HG03571 (cell line): Measurements from ENCODE around the gene MEGF10.
"Not testable (repeated sequence)": the region's sequence is repeated elsewhere in the genome, so short reads cannot be mapped to it uniquely, and the experiment has no call there.

Experiments
- ATAC-seq: cut with Tn5 transposase; IDR thresholded peaks from one replicate; pipeline ENCODE4 v1.9.1; 2021; ENCODE audit not compliant: unreplicated experiment

Gene MEGF10

GRCh38 chr5:127297348-127298035 is 6.9 kb downstream of the MEGF10 start:
- no peak for ATAC-seq

- no peak for ATAC-seq
Measured at GRCh38 chr5:127298036-127298429, 7.4 kb downstream of the MEGF10 start.

GRCh38 chr5:127298656-127299055 is 8.1 kb downstream of the MEGF10 start:
- no peak for ATAC-seq

- no peak for ATAC-seq
Measured at GRCh38 chr5:127299678-127300077, 9.1 kb downstream of the MEGF10 start.

- ATAC-seq = no peak
Measured at GRCh38 chr5:127302509-127302908, 11.9 kb downstream of the MEGF10 start.

GRCh38 chr5:127303404-127303803 is 12.8 kb downstream of the MEGF10 start:
- ATAC-seq = no peak

GRCh38 chr5:127305493-127305892 is 14.9 kb downstream of the MEGF10 start:
- ATAC-seq = no peak

GRCh38 chr5:127306036-127306435 is 15.4 kb downstream of the MEGF10 start:
- no peak for ATAC-seq

- no peak for ATAC-seq
Measured at GRCh38 chr5:127306647-127307046, 16.1 kb downstream of the MEGF10 start.

GRCh38 chr5:127307868-127308267 is 17.3 kb downstream of the MEGF10 start:
- no peak for ATAC-seq

- not testable (repeated sequence) for ATAC-seq
Measured at GRCh38 chr5:127308325-127308724, 17.7 kb downstream of the MEGF10 start.

GRCh38 chr5:127308945-127309344 is 18.3 kb downstream of the MEGF10 start:
- no peak for ATAC-seq

- no peak for ATAC-seq
Measured at GRCh38 chr5:127311349-127311748, 20.8 kb downstream of the MEGF10 start.

- ATAC-seq = no peak
Measured at GRCh38 chr5:127311781-127312525, 21.4 kb downstream of the MEGF10 start.

- ATAC-seq = no peak
Measured at GRCh38 chr5:127313379-127313778, 22.8 kb downstream of the MEGF10 start.

GRCh38 chr5:127313847-127314473 is 23.4 kb downstream of the MEGF10 start:
- ATAC-seq = peak; percentile 92

GRCh38 chr5:127316011-127316410 is 25.4 kb downstream of the MEGF10 start:
- no peak for ATAC-seq

GRCh38 chr5:127317385-127317784 is 26.8 kb downstream of the MEGF10 start:
- not testable (repeated sequence) for ATAC-seq

- peak; percentile 98 for ATAC-seq
Measured at GRCh38 chr5:127320032-127320965, 29.7 kb downstream of the MEGF10 start.

GRCh38 chr5:127321465-127321864 is 30.9 kb downstream of the MEGF10 start:
- no peak for ATAC-seq

- ATAC-seq = no peak
Measured at GRCh38 chr5:127322403-127322802, 31.8 kb downstream of the MEGF10 start.
